ENCODE data around the gene HCK. TPM values are rescaled to one million over a fixed set of nuclear protein-coding genes. Genes with fewer than 3 reads are reported as not detected.
A peak's percentile ranks its signal among the peaks of the same experiment; 100 is the strongest.

Gene HCK
- total and polyA plus RNA-seq, 7 experiments from 2014 or later = 0.09 to 129 (median 1.4) TPM

DNA sequence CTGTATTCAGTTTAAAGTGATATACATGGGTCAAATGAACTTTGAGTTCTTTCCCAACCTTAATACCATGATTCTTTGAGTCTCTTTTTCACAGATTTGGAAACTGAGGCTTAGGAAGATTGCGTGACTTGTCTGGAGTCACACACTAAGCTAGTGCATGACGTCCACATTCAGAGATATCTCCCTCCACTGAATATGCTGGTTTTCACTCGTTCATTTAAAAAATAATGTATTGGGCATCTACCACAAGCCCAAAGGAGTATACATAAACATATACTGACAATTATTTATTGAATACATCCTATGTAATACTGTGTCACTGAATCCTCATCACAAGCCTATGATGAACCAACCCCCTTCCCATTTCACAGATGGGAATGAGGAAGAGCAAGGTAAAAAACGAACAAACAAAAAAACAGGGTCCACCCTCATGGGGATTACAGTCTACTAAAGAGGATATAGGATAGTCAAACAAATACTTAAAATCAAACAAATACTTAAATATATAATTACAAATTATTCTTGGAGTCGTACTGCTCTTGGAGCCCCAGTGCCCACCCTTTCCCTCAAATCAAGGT, 56.9 kb downstream of the HCK start:
- peaks cover 0 to 5% (median 0%) of the 10 kb centered on the region in 3 experiments for H3K36me3 ChIP-seq (ENCODE audit: control insufficient read depth in 2 of 3, insufficient read depth in 3 of 3, low read length in 3 of 3)
- POLR2A ChIA-PET = interaction anchor here (1.0 to 1.1 kb wide), 2 partner anchors 8 to 10 kb away, joined by 3 read pairs; no protein-coding TSS in a partner anchor
- Mint-ChIP-seq H3K9me3 (no peaks in the 10 kb centered on the region), H3K27ac (peak overlapping the region in 8 of 9 donors; percentile 95 to 100 (median 100)), H3K36me3 (peaks cover 0 to 4% (median 3%) of the 10 kb centered on the region in 5 donors), H3K4me1 (peaks cover 25 to 39% (median 33%) of the 10 kb centered on the region in 7 donors), H3K4me3 (peak overlapping the region in 7 of 10 donors; percentile 78 to 100 (median 96)), H3K27me3 (peaks cover 0 to 4% (median under 1%) of the 10 kb centered on the region in 5 donors)
- H3K27me3 ChIP-seq (ENCODE audit: control insufficient read depth in 2 of 2, insufficient read depth in 2 of 2, low read length in 2 of 2) = no peaks in the 10 kb centered on the region
- intact Hi-C loops (cut with micrococcal nuclease) = loop anchor here (1.0 to 10.0 kb wide), 10 partner anchors 91 to 1883 kb away; partner anchors contain the start of genes ASXL1 (in 2 of the 2), PDRG1 (in 2 of the 2), KIF3B (in 1 of the 2) and PLAGL2 (in 1 of the 2)
- H3K27ac ChIP-seq (ENCODE audit: low read depth, low read length) = peak overlapping the region; percentile 94
- DNase-seq (no peak), ATAC-seq (no peak)
- no peaks in the 10 kb centered on the region for H3K9me3 ChIP-seq (ENCODE audit: control insufficient read depth in 2 of 3, low read length in 3 of 3)
- H3K4me3 ChIP-seq (ENCODE audit: low read length) = peak overlapping the region; percentile 92
- peaks cover 11% of the 10 kb centered on the region in 2 donors for H3K4me1 ChIP-seq (ENCODE audit: control insufficient read depth in 2 of 2, insufficient read depth in 2 of 2, low read length in 2 of 2)
- CTCF ChIA-PET = interaction anchor here (0.9 kb wide), 1 partner anchor 26 kb away, joined by 3 read pairs; no protein-coding TSS in a partner anchor

DNA sequence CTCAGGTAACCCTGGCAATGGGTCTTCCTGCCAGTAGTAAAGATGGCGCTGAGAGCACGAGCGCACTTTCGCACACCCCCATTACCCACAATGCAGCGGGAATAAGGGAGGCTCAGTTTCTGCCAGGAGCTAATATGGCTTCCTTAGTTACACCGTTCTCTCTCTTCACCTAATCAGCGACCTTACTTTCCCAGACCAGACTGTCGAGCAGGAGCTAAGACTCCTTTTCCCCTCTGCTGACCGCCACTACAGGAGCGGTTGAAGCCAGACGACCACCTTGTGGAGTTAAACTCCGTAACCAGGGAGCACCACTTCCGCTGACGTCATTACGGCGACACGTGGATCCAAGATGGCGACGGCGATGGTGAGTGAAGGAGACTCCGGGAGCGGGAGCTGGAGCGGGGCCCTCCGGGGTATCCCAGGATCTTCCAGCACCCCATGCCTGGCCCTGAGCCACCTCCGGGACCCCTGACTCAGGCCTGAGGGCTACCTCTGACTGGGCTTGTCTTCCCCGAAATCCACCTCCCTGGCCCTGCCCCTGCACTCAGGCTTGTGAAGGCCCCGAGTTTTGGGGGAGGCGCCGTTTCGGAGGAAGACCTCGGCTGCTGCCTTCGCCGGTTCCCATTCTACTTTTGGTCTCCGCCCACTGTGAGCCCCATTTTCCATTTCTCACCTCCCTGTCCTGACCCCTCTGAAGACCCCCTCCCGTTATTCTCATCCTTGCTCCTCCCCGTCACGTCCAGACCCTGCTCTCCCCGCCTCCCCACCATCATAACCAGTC, 57.5 kb downstream of the HCK start, which contains the start of gene TM9SF4:
TSS of gene TM9SF4 (plus strand) at position 323 of the 781 bp plus-strand sequence. CDS start at position 350, 27 bp downstream.
- peaks cover 0 to 4% (median 3%) of the 10 kb centered on the region in 5 donors for H3K36me3 Mint-ChIP-seq
- peaks cover 11% of the 10 kb centered on the region in 2 donors for H3K4me1 ChIP-seq (ENCODE audit: control insufficient read depth in 2 of 2, insufficient read depth in 2 of 2, low read length in 2 of 2)
- H3K27ac Mint-ChIP-seq = peak within 1 kb of the TSS; percentile 95 to 100 (median 100)
- H3K9me3 Mint-ChIP-seq = no peaks in the 10 kb centered on the region
- no peaks in the 10 kb centered on the region for H3K27me3 Mint-ChIP-seq
- H3K4me3 ChIP-seq (ENCODE audit: low read length) = peak within 1 kb of the TSS; percentile 92
- no peaks in the 10 kb centered on the region for H3K27me3 ChIP-seq (ENCODE audit: control insufficient read depth in 2 of 2, insufficient read depth in 2 of 2, low read length in 2 of 2)
- H3K27ac ChIP-seq (ENCODE audit: low read depth, low read length) = peak within 1 kb of the TSS; percentile 94
- ChIA-PET POLR2A (interaction anchor here (0.6 to 1.0 kb wide), 2 partner anchors 9 to 392 kb away, joined by 3 to 4 read pairs; no protein-coding TSS in a partner anchor), CTCF (no interaction called here)
- H3K4me1 Mint-ChIP-seq = peaks cover 26 to 44% (median 39%) of the 10 kb centered on the region in 7 donors
- peak; percentile 92 for ATAC-seq
- H3K9me3 ChIP-seq (ENCODE audit: control insufficient read depth in 2 of 3, low read length in 3 of 3) = no peaks in the 10 kb centered on the region
- intact Hi-C loops (cut with micrococcal nuclease) = loop anchor here (1.0 to 10.0 kb wide), 10 partner anchors 91 to 1883 kb away; partner anchors contain the start of genes ASXL1 (in 2 of the 2), PDRG1 (in 2 of the 2), KIF3B (in 1 of the 2) and PLAGL2 (in 1 of the 2)
- DNase-seq = peak; percentile 87 to 96 (median 93)
- peak within 1 kb of the TSS; percentile 78 to 100 (median 96) for H3K4me3 Mint-ChIP-seq
- peaks cover 0 to 7% (median 0%) of the 10 kb centered on the region in 3 experiments for H3K36me3 ChIP-seq (ENCODE audit: control insufficient read depth in 2 of 3, insufficient read depth in 3 of 3, low read length in 3 of 3)

DNA sequence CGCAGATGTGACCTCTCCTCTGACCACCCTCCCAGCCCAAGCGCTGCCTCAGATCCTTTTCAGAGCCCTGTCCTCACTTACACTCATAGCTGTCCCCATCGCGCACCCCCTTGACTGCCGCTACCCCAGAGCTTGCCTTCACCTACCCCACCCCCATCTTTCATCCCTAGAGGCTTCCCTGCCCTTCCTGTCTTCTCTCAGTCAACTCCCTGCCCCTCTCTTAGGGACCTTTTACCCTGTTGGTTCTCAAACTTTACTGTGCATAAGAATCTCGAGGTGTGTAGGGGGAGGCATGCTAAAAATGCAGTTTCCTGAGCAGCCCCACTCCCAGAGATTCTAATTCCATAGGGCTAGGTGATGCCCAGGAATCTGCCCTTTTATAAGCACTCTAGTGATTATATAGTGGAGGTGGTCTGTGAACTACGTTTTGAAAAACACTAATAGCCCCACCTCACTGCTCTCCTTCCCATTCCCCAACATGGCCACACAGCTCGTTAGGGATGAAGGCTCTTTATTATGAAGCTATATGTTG, 58.2 kb downstream of the HCK start:
- H3K27ac ChIP-seq (ENCODE audit: low read depth, low read length) = peak overlapping the region; percentile 94
- no peaks in the 10 kb centered on the region for H3K9me3 Mint-ChIP-seq
- H3K4me3 ChIP-seq (ENCODE audit: low read length) = peak overlapping the region; percentile 92
- H3K27me3 Mint-ChIP-seq = no peaks in the 10 kb centered on the region
- peak overlapping the region; percentile 78 to 100 (median 96) for H3K4me3 Mint-ChIP-seq
- no peaks in the 10 kb centered on the region for H3K27me3 ChIP-seq (ENCODE audit: control insufficient read depth in 2 of 2, insufficient read depth in 2 of 2, low read length in 2 of 2)
- H3K9me3 ChIP-seq (ENCODE audit: control insufficient read depth in 2 of 3, low read length in 3 of 3) = no peaks in the 10 kb centered on the region
- intact Hi-C loops (cut with micrococcal nuclease) = no loop called here
- H3K27ac Mint-ChIP-seq = peak overlapping the region; percentile 95 to 100 (median 100)
- DNase-seq = peak in 2 of 9 donors; percentile 1 to 12
- H3K36me3 Mint-ChIP-seq = peaks cover 3 to 5% (median 4%) of the 10 kb centered on the region in 5 donors
- peaks cover 30 to 51% (median 46%) of the 10 kb centered on the region in 7 donors for H3K4me1 Mint-ChIP-seq
- ChIA-PET CTCF (no interaction called here), POLR2A (interaction anchor here (1.0 kb wide), 1 partner anchor 9 kb away, joined by 3 read pairs; no protein-coding TSS in a partner anchor)
- no peak for ATAC-seq
- peaks cover 0 to 13% (median 0%) of the 10 kb centered on the region in 3 experiments for H3K36me3 ChIP-seq (ENCODE audit: control insufficient read depth in 2 of 3, insufficient read depth in 3 of 3, low read length in 3 of 3)
- peaks cover 11% of the 10 kb centered on the region in 2 donors for H3K4me1 ChIP-seq (ENCODE audit: control insufficient read depth in 2 of 2, insufficient read depth in 2 of 2, low read length in 2 of 2)

DNA sequence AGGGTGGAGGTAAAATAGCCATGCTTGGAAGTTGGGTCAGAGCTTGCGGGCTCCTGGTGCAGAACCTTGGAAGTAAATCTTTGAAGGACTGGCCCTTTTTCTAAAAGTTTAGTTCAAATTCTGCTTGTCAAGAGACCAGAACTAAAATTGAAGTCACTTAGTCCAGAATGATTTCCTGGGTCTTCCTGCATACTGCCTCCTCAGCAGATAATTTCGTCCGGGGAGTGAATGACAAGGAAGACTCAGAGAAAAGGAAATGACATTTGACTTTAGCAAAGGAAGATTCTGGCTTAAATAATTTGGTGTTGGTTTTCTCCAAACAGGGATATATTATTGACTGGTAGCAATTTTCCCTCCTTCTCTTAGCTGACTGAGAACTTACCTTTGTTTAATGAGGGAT, 58.7 kb downstream of the HCK start:
- ChIA-PET POLR2A (no interaction called here), CTCF (no interaction called here)
- no peaks in the 10 kb centered on the region for H3K27me3 Mint-ChIP-seq
- H3K4me1 Mint-ChIP-seq = peaks cover 33 to 55% (median 49%) of the 10 kb centered on the region in 7 donors
- Histone ChIP-seq H3K9me3 (ENCODE audit: control insufficient read depth in 2 of 3, low read length in 3 of 3) (no peaks in the 10 kb centered on the region), H3K36me3 (ENCODE audit: control insufficient read depth in 2 of 3, insufficient read depth in 3 of 3, low read length in 3 of 3) (peaks cover 0 to 16% (median 0%) of the 10 kb centered on the region in 3 experiments), H3K27ac (ENCODE audit: low read depth, low read length) (peak overlapping the region; percentile 94), H3K27me3 (ENCODE audit: control insufficient read depth in 2 of 2, insufficient read depth in 2 of 2, low read length in 2 of 2) (no peaks in the 10 kb centered on the region), H3K4me1 (ENCODE audit: control insufficient read depth in 2 of 2, insufficient read depth in 2 of 2, low read length in 2 of 2) (peaks cover 11% of the 10 kb centered on the region in 2 donors), H3K4me3 (ENCODE audit: low read length) (no peak overlapping the region)
- DNase-seq (no peak), ATAC-seq (no peak)
- intact Hi-C loops (cut with micrococcal nuclease) = no loop called here
- peak overlapping the region; percentile 95 to 100 (median 100) for H3K27ac Mint-ChIP-seq
- H3K9me3 Mint-ChIP-seq = no peaks in the 10 kb centered on the region
- peak overlapping the region; percentile 78 to 100 (median 96) for H3K4me3 Mint-ChIP-seq
- H3K36me3 Mint-ChIP-seq = peaks cover 4 to 7% (median 6%) of the 10 kb centered on the region in 5 donors

DNA sequence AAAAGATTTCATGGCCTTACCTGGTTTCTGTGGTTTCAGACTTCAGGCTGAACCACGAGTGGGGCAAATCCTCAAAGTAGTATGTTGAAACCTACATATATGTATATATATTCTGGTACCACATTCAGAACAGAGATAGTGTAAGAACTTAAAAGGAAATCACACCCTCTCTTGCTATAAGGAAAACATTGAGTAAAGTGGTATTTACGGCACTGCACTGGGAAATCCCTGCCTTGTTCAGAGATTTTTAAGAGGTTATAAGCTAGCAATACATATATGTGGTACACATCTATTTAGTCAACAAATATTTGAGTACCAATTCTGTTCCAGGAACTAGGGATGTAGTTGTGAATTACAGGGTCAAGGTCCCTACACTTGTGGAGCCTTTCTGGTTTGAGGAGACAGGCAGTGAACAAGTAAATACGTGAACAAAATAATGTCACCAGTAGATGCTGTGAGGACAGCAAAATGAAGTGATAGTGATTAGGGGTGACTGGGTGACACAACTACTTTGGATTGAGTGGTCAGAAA, 59.2 kb downstream of the HCK start:
- H3K27ac ChIP-seq (ENCODE audit: low read depth, low read length) = no peak overlapping the region
- POLR2A ChIA-PET = no interaction called here
- Mint-ChIP-seq H3K4me3 (peak overlapping the region; percentile 78 to 100 (median 96)), H3K36me3 (peaks cover 4 to 7% (median 6%) of the 10 kb centered on the region in 5 donors), H3K4me1 (peaks cover 35 to 58% (median 52%) of the 10 kb centered on the region in 7 donors), H3K9me3 (no peaks in the 10 kb centered on the region), H3K27ac (peak overlapping the region in 7 of 9 donors; percentile 12 to 100 (median 98)), H3K27me3 (no peaks in the 10 kb centered on the region)
- ATAC-seq (no peak), DNase-seq (no peak)
- peaks cover 0 to 16% (median 0%) of the 10 kb centered on the region in 3 experiments for H3K36me3 ChIP-seq (ENCODE audit: control insufficient read depth in 2 of 3, insufficient read depth in 3 of 3, low read length in 3 of 3)
- intact Hi-C loops (cut with micrococcal nuclease) = no loop called here
- CTCF ChIA-PET = no interaction called here
- H3K27me3 ChIP-seq (ENCODE audit: control insufficient read depth in 2 of 2, insufficient read depth in 2 of 2, low read length in 2 of 2) = no peaks in the 10 kb centered on the region
- H3K4me1 ChIP-seq (ENCODE audit: control insufficient read depth in 2 of 2, insufficient read depth in 2 of 2, low read length in 2 of 2) = peaks cover 11% of the 10 kb centered on the region in 2 donors
- no peaks in the 10 kb centered on the region for H3K9me3 ChIP-seq (ENCODE audit: control insufficient read depth in 2 of 3, low read length in 3 of 3)
- H3K4me3 ChIP-seq (ENCODE audit: low read length) = no peak overlapping the region

DNA sequence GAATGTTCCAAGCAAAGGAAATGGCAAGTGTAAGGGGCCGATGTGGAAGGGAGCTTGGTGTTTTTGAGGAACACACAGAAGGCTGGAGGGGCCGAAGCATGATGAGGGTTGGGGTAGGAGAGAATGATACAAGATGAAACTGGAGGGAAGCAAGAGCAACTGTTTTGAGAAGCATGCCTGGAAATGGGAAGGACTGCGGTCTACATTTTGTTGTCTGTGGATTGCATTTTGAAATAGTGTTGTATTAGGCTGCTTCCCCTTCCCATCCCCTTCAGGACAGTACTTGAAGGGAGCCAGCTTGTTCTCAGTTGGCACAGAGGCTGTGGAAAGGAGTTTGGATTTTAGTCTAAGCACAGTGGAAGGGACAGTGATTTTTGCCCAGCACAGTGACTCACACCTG, 59.7 kb downstream of the HCK start:
- peaks cover 41 to 64% (median 57%) of the 10 kb centered on the region in 7 donors for H3K4me1 Mint-ChIP-seq
- peaks cover 11% of the 10 kb centered on the region in 2 donors for H3K4me1 ChIP-seq (ENCODE audit: control insufficient read depth in 2 of 2, insufficient read depth in 2 of 2, low read length in 2 of 2)
- intact Hi-C loops (cut with micrococcal nuclease) = no loop called here

More for the DNA sequence above, 59.7 kb downstream of the HCK start:
- H3K9me3 ChIP-seq (ENCODE audit: control insufficient read depth in 2 of 3, low read length in 3 of 3) = no peaks in the 10 kb centered on the region
- H3K36me3 ChIP-seq (ENCODE audit: control insufficient read depth in 2 of 3, insufficient read depth in 3 of 3, low read length in 3 of 3) = peaks cover 0 to 16% (median 0%) of the 10 kb centered on the region in 3 experiments
- no peak overlapping the region for H3K4me3 ChIP-seq (ENCODE audit: low read length)
- ChIA-PET CTCF (no interaction called here), POLR2A (no interaction called here)
- H3K27me3 ChIP-seq (ENCODE audit: control insufficient read depth in 2 of 2, insufficient read depth in 2 of 2, low read length in 2 of 2) = no peaks in the 10 kb centered on the region
- peak overlapping the region in 4 of 9 donors; percentile 12 to 56 (median 44) for H3K27ac Mint-ChIP-seq
- no peak overlapping the region for H3K27ac ChIP-seq (ENCODE audit: low read depth, low read length)
- DNase-seq = no peak
- peak overlapping the region in 6 of 10 donors; percentile 31 to 96 (median 71) for H3K4me3 Mint-ChIP-seq
- peaks cover 4 to 7% (median 6%) of the 10 kb centered on the region in 5 donors for H3K36me3 Mint-ChIP-seq
- no peak for ATAC-seq
- H3K9me3 Mint-ChIP-seq = no peaks in the 10 kb centered on the region
- no peaks in the 10 kb centered on the region for H3K27me3 Mint-ChIP-seq
